ENCODE results near the gene GOLGA7B. TPM values are rescaled to one million over a fixed set of nuclear protein-coding genes. Genes with fewer than 3 reads are reported as not detected.

Gene GOLGA7B
- total RNA-seq, 1 donor from 2014 or later: 0.98 TPM

DNA sequence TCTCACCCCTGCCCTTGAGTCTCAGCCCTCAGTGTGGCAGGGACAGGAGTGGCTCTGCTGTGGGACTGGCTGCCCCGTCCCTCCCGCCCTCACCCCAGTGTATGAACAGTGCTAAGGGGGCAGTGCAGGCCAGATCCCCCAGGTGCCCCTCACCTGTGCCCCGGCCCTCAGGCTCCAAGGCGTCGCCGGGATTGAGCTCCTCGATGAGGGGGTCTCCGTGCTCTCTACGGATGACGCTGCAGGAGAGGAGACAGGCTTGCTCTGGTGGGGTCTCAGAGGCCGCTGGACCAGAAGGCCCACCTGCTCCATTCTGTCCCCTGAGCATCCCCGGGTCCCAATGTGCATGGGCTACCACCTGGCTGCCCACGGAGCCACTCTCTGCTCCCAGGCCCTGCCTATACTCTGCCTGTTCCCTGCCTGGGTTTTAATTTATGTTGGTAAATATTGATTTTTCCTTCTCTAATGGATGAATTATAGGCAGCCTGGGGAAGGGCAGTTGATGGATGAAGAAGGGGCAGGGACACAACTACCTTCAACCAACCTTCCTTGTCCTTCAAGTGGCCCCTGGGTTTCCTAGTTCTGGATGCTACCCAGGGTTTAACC is 47.2 kb downstream of the GOLGA7B start:
- H3K27me3 ChIP-seq: no peaks in the 10 kb centered on the region
- intact Hi-C loops (cut with DNase I): no loop called here
- peaks cover 8% of the 10 kb centered on the region for H3K4me1 ChIP-seq
- TF ChIP-seq, protein P1, sequence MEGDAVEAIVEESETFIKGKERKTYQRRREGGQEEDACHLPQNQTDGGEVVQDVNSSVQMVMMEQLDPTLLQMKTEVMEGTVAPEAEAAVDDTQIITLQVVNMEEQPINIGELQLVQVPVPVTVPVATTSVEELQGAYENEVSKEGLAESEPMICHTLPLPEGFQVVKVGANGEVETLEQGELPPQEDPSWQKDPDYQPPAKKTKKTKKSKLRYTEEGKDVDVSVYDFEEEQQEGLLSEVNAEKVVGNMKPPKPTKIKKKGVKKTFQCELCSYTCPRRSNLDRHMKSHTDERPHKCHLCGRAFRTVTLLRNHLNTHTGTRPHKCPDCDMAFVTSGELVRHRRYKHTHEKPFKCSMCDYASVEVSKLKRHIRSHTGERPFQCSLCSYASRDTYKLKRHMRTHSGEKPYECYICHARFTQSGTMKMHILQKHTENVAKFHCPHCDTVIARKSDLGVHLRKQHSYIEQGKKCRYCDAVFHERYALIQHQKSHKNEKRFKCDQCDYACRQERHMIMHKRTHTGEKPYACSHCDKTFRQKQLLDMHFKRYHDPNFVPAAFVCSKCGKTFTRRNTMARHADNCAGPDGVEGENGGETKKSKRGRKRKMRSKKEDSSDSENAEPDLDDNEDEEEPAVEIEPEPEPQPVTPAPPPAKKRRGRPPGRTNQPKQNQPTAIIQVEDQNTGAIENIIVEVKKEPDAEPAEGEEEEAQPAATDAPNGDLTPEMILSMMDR (IDR thresholded peaks at IDR 0.05): no peak
- H3K9me3 ChIP-seq: no peaks in the 10 kb centered on the region
- no peak for DNase-seq
- no peak overlapping the region for H3K27ac ChIP-seq
- H3K4me3 ChIP-seq: no peak overlapping the region
- ATAC-seq: no peak
- H3K36me3 ChIP-seq: no peaks in the 10 kb centered on the region

DNA sequence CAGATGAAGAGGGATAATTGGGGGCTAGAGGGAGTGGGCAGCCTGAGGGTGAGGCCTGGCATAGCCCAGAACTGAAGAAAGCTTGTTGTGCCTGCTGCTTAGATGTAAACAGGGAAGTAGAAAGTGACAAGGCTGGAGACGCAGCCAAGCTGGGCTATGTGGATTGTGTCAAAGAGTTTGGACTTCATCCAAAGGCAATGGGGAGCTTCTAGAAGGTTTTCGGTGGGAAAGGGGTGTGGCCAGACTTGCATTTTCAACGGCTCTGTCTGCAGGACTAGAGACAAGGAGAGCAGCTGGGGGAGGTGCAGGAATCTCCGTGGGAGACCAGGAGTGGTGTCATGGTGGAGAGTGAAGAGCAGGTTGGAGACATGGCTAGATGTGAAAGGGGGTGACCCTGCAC is 48.8 kb downstream of the GOLGA7B start:
- no peaks in the 10 kb centered on the region for H3K27me3 ChIP-seq
- DNase-seq (no peak), ATAC-seq (peak; percentile 12)
- no peak overlapping the region for H3K27ac ChIP-seq
- H3K36me3 ChIP-seq: no peaks in the 10 kb centered on the region
- no peaks in the 10 kb centered on the region for H3K9me3 ChIP-seq
- H3K4me3 ChIP-seq: no peak overlapping the region
- intact Hi-C loops (cut with DNase I): no loop called here
- TF ChIP-seq, protein P1 (IDR thresholded peaks at IDR 0.05): no peak
- peaks cover 4% of the 10 kb centered on the region for H3K4me1 ChIP-seq

DNA sequence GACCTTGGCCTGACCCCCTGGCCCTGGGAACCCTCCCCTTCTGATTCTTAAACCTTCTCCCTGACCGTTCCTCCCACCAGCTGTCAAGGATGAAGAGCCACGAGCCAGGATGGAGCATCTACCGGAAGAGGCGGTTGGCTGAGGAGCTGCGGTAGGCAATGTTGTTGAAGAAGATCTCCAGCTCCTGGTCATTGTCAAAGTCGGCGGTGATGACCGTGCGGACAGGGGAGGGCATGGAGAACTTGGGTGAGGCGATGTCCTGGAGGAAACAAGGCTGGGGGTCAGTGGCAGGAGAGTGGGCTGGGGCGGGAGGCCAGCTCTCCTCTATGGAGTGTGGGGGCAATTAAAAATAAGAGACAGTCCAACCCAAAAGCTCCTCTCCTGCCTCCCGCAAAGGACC is 51.7 kb downstream of the GOLGA7B start:
- DNase-seq (no peak), ATAC-seq (no peak)
- no peaks in the 10 kb centered on the region for H3K27me3 ChIP-seq
- peaks cover 4% of the 10 kb centered on the region for H3K4me1 ChIP-seq
- H3K27ac ChIP-seq: no peak overlapping the region
- TF ChIP-seq, protein P1 (IDR thresholded peaks at IDR 0.05): no peak
- H3K9me3 ChIP-seq: no peaks in the 10 kb centered on the region
- H3K4me3 ChIP-seq: no peak overlapping the region
- intact Hi-C loops (cut with DNase I): no loop called here
- H3K36me3 ChIP-seq: no peaks in the 10 kb centered on the region

DNA sequence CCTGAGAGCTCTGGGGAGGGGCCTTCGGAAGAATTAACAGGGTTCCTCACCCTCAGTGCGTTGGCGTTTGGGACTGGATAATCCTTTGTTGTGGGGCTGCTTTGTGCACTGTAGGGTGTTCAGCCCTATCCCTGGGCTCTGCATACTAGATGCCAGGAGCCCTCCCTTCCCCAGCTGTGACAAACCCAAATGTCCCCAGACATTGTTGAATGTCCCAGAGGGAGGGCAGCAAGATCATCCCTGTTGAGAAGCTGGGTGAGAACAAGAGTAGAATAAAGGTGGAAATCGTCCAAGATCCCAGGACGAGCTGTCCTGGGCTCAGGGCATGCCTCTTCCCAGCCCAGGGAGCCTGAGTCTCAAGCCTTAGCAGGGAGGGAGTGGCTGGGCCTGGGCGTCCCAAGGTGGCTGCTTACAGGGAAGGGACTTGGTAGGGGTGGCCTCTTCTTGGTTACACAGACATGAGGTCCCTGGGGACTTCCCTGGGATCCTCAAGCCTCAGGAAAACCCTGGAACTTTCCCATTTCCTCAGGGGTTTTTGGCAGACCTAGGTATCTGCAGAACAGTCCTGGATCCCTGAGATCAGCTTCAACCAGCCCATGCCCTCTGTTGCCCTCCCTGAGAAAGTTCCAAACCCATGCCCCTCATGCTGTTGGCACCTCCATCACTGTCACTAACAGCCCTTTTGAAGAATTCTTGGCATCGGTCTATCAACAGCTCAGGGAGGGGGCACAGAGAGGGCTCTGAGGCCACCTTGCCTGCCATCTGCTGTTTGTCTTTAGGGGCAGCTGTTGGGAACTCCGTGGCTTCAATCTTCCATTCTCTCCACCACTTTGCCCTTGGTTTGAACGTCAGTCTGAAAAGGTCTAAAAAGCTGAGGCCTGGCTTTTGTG is 53.7 kb downstream of the GOLGA7B start:
- no peak for ATAC-seq
- intact Hi-C loops (cut with DNase I): no loop called here
- H3K27ac ChIP-seq: no peak overlapping the region
- no peak overlapping the region for H3K4me3 ChIP-seq
- TF ChIP-seq, protein P1 (IDR thresholded peaks at IDR 0.05): no peak
- no peak for DNase-seq
- H3K9me3 ChIP-seq: no peaks in the 10 kb centered on the region
- H3K4me1 ChIP-seq: peaks cover 4% of the 10 kb centered on the region
- no peaks in the 10 kb centered on the region for H3K27me3 ChIP-seq
- H3K36me3 ChIP-seq: no peaks in the 10 kb centered on the region

DNA sequence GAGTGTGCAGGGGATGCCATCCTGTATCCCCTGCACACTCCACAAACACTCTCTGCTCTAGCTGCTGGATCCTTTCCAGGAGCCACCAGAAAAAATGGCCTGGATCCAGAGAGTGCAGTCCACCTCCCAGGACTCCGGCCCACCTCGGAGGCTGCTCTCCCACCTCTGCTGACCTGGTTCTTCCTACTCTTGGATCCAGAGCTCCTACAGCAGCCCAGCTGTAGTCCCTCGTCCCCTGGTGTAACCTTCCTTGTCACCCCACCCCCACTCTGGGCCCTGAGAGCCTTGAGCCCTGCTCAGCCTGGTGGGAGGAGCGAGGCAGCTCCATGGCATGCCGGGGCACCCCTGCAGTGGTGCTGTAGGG is 54.4 kb downstream of the GOLGA7B start:
- Histone ChIP-seq H3K27ac (no peak overlapping the region), H3K27me3 (no peaks in the 10 kb centered on the region), H3K4me1 (no peaks in the 10 kb centered on the region), H3K4me3 (no peak overlapping the region), H3K36me3 (no peaks in the 10 kb centered on the region), H3K9me3 (no peaks in the 10 kb centered on the region)
- ATAC-seq (peak; percentile 32), DNase-seq (no peak)
- intact Hi-C loops (cut with DNase I): no loop called here
- TF ChIP-seq, protein P1 (IDR thresholded peaks at IDR 0.05): no peak
